BE2C (cell line): ENCODE data around the gene JAKMIP1.
"Not testable (repeated sequence)": the region's sequence is repeated elsewhere in the genome, so short reads cannot be mapped to it uniquely, and the experiment has no call there.

ENCODE experiments used
- DNase-seq: peaks from one replicate; pipeline ENCODE4 v3.0.0-alpha.2; 2020
- H3K27me3 ChIP-seq: fragments of 250-450 bp; sonication (Bioruptor Pico); 2 replicates; pipeline ENCODE4 v1.5.1; 2020; ENCODE audit warnings: mild to moderate bottlenecking
- H3K36me3 ChIP-seq: fragments of 250-450 bp; sonication (Bioruptor Pico); 2 replicates; pipeline ENCODE4 v1.5.1; 2020; ENCODE audit warnings: mild to moderate bottlenecking
- H3K4me1 ChIP-seq: fragments of 250-450 bp; sonication (Bioruptor Pico); 2 replicates; pipeline ENCODE4 v1.5.1; 2020
- H3K4me3 ChIP-seq: 2 replicates; pipeline ENCODE4 v1.5.1; 2011; ENCODE audit warnings: low read depth, low read length
- H3K9me3 ChIP-seq: fragments of 250-450 bp; sonication (Bioruptor Pico); 2 replicates; pipeline ENCODE4 v1.5.1; 2020
- CTCF ChIP-seq: IDR thresholded peaks from 2 replicates; pipeline ENCODE4 v1.5.1; 2012; ENCODE audit warnings: mild to moderate bottlenecking, low read depth, low read length

The JAKMIP1 gene

GRCh38 chr4:6008092-6008551 lies 192.2 kb downstream of the JAKMIP1 start:
- no peak for DNase-seq
- no peak overlapping the region for H3K4me3 ChIP-seq

DNA sequence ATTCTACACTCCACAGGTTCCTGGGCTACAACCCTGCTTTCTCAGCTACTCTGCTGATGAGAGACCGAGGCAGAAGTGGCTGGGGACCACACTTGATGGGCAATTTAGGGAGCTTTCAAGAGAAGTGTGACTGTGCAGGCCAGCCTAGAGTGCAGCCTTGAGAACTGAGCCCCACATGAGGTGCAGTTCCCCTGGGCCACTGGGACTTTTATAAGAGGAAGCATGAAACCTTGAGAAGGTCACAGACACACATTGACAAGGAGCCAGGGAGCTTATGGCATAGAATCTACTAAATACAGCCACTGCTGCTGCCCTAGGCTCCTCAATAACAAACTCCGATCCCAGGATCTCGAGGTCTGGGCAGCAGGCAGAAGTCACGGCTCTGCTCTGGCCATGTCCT lies 195.2 kb downstream of the JAKMIP1 start:
- Histone ChIP-seq H3K4me1 (peaks cover 8% of the 10 kb centered on the region), H3K4me3 (no peak overlapping the region), H3K36me3 (no peaks in the 10 kb centered on the region), H3K27me3 (no peaks in the 10 kb centered on the region), H3K9me3 (no peaks in the 10 kb centered on the region)
- no peak for TF ChIP-seq CTCF
- no peak for DNase-seq

More at GRCh38 chr4:6008092-6008551, 192.2 kb downstream of the JAKMIP1 start:
- H3K36me3 ChIP-seq, result no peaks in the 10 kb centered on the region
- TF ChIP-seq CTCF, result no peak
- no peaks in the 10 kb centered on the region for H3K9me3 ChIP-seq
- H3K4me1 ChIP-seq, result peaks cover 4% of the 10 kb centered on the region
- no peaks in the 10 kb centered on the region for H3K27me3 ChIP-seq

- H3K27me3 ChIP-seq, DNase-seq, H3K36me3 ChIP-seq, H3K9me3 ChIP-seq, H3K4me3 ChIP-seq, H3K4me1 ChIP-seq: not testable (repeated sequence)
These were observed 196.9 kb downstream of the JAKMIP1 start for GRCh38 chr4:6003485-6003884.

- DNase-seq, result no peak
- TF ChIP-seq CTCF, result no peak
- peaks cover 8% of the 10 kb centered on the region for H3K4me1 ChIP-seq
- no peaks in the 10 kb centered on the region for H3K36me3 ChIP-seq
- H3K4me3 ChIP-seq, result no peak overlapping the region
- H3K27me3 ChIP-seq, result no peaks in the 10 kb centered on the region
- no peaks in the 10 kb centered on the region for H3K9me3 ChIP-seq
These were observed 197.4 kb downstream of the JAKMIP1 start for GRCh38 chr4:6002926-6003325.

GRCh38 chr4:6002492-6002833 lies 197.9 kb downstream of the JAKMIP1 start:
- TF ChIP-seq CTCF, result no peak
- Histone ChIP-seq H3K27me3 (no peaks in the 10 kb centered on the region), H3K4me1 (peaks cover 8% of the 10 kb centered on the region), H3K4me3 (no peak overlapping the region), H3K9me3 (no peaks in the 10 kb centered on the region), H3K36me3 (no peaks in the 10 kb centered on the region)
- no peak for DNase-seq

GRCh38 chr4:6001680-6002491 lies 198.5 kb downstream of the JAKMIP1 start:
- no peak for TF ChIP-seq CTCF
- no peaks in the 10 kb centered on the region for H3K9me3 ChIP-seq
- no peaks in the 10 kb centered on the region for H3K36me3 ChIP-seq
- no peak overlapping the region for H3K4me3 ChIP-seq
- peaks cover 8% of the 10 kb centered on the region for H3K4me1 ChIP-seq
- H3K27me3 ChIP-seq, result no peaks in the 10 kb centered on the region
- no peak for DNase-seq
